ENCODE data around the gene MCMBP.
"Not testable (repeated sequence)": the region's sequence is repeated elsewhere in the genome, so short reads cannot be mapped to it uniquely, and the experiment has no call there.

The MCMBP gene, protein sequence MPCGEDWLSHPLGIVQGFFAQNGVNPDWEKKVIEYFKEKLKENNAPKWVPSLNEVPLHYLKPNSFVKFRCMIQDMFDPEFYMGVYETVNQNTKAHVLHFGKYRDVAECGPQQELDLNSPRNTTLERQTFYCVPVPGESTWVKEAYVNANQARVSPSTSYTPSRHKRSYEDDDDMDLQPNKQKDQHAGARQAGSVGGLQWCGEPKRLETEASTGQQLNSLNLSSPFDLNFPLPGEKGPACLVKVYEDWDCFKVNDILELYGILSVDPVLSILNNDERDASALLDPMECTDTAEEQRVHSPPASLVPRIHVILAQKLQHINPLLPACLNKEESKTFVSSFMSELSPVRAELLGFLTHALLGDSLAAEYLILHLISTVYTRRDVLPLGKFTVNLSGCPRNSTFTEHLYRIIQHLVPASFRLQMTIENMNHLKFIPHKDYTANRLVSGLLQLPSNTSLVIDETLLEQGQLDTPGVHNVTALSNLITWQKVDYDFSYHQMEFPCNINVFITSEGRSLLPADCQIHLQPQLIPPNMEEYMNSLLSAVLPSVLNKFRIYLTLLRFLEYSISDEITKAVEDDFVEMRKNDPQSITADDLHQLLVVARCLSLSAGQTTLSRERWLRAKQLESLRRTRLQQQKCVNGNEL

DNA sequence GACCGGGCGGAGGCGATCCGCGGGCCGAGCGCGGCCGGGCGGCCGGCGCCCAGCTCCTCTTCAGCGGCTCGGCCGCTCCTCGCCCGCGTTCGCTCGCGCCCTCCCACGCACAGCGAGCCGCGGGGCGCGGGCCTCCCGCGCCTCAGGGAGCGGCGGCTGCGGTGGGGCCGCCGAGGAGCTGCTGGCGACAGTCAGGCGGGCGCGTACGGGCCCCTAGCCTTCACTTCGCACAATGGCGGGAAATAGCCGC is at the start of gene MCMBP:
MCMBP (minus strand) TSS at position 234 of the 250 bp plus-strand sequence. CDS start 259 bp downstream, outside the sequence.
- DNase-seq (ENCODE audit: low read depth) = no peak

DNA sequence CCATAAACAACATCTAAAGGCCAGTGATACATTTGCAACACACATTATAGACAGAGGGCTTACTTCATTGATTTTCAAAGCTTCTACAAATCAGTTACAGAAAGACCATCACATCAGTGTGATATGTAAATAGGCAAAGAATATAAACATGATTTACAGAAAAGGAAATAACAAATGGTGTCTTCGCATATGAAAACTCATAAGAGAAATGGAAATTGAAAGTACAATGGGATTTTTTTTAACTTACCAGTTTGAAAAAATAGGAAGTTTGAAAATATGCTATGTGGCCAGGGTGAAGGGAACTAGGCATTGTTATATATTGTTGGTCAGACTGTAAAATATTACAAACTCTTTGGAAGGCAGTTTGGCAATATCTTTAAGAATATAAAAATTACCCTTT is 47.2 kb upstream of the MCMBP start:
- DNase-seq (ENCODE audit: low read depth) = no peak

DNA sequence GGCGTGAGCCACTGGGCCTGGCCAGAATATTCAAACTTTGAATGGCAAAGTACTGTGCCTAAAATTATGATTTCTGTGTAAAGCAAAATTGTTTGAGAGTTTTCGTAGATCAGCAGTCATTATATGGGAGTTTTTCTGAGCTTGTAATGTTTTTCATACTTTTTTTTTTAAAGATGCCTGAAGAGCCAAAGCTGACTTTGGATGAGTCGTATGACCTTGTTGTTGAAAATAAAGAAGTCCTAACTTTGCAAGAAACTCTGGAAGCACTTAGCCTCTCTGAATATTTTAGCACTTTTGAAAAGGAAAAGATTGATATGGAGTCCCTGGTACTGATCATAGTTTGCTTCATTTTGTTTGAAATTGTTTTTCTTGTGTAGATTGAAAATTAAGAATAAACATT is 46.6 kb upstream of the MCMBP start:
- no peak for DNase-seq (ENCODE audit: low read depth)

DNA sequence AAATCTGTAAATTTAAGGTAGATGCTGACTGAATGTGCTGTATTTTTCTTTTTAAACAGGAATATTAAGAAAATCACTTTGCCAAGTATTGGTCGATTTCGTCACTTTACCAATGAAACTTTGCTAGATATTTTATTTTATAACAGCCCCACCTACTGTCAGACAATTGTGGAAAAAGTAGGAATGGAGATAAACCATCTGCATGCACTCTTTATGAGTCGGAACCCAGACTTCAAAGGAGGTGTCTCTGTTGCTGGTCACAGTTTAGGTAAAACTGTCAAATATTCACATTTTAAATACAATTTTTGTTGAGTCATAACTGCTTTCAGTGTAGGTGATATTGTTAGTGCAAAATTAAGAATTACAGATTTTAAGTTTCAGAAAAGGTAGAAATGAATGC is 45.1 kb upstream of the MCMBP start:
- DNase-seq (ENCODE audit: low read depth) = no peak

DNA sequence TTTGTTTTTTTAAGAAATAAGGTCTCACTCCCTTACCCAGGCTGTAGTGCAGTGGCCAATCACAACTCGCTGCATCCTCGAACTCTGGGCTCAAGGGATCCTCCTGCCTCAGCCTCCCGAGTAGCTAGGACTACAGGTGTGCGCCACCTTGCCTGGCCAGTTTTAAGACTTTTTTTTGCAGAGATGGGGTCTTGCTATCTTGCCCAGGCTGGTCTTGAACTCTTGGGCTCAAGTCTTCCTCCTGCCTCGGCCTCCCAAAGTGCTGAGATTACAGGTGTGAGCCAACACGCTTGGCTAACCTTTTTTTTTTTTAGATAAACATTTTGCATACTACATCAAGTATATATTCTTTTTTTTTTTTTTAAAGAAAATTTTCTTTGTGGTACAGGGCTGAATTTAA is 38.0 kb upstream of the MCMBP start:
- DNase-seq (ENCODE audit: low read depth) = no peak

DNA sequence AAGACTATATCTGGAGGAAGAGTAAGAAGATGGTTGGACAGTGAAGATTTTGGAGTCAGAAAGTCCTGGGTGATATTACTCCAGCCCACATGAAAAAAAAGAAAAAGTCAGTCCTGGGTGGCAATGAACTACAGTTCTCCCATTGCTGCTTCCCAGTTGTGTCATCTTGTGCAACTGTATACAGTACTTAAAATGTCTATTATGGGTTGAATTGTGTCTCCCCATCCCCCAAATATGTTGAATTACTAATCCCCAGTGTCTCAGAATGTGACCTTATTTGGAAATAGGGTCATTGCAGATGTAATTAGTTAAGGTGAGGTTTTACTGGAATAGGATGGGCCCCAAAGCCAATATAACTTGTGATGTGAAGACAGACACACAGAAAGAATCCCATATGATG is 35.5 kb upstream of the MCMBP start:
- no peak for DNase-seq (ENCODE audit: low read depth)

DNA sequence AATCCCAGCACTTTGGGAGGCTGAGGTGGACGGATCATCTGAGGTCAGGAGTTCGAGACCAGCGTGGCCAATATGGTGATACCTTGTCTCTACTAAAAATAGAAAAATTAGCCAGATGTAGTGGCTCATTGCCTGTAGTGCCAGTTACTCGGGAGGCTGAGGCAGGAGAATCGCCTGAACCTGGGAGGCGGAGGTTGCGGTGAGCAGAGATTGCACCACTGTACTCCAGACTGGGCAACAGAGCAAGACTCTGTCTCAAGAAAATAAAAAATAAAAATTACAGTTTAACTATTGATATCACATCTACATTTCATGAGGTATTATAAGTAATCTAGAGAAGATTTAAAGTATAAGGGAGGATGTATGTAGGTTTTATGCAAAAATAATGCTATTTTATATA is 35.1 kb upstream of the MCMBP start:
- DNase-seq (ENCODE audit: low read depth) = not testable (repeated sequence)

DNA sequence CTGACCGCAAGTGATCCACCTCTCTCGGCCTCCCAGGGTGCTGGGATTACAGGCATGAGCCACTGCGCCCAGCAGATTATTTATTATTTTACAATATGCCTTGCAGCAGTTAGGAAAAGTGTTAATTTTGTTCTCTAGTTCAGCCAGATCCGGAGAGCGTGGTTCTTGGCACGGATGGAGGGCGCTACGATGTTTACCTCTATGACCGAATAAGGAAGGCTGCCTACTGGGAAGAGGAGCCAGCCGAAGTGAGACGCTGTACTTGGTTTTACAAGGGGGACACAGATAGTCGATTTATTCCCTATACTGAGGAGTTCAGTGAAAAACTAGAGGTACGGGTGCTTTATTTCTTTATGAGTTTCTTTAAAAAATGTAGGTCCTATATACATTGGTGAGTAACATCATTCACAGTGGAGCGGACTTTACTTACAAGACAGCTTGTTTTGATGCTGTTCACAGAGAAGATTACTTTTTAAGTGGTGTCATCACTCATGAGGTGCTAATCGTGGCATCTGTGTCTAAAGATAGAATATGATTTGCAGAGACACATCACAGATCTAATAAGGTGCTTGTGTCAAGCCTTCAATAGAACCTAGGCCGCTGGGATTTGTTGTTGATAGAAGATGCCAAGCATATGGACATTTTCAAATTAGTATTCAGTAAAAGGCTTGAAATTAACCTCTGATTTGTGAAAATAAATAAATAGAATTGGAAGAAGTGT is 31.5 kb upstream of the MCMBP start:
- no peak for DNase-seq (ENCODE audit: low read depth)

DNA sequence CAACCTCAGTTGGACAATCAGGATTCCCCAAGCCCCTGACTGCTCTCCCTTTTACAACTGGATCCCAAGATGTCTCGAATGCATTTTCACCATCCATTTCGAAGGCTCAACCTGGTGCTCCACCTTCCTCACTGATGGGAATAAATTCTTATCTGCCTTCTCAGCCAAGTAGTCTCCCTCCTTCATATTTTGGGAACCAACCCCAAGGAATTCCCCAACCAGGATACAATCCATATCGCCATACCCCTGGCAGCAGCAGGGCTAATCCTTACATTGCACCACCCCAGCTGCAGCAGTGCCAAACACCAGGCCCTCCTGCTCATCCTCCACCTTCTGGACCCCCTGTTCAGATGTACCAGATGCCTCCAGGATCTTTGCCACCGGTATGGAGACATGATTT is 25.9 kb upstream of the MCMBP start:
- no peak for DNase-seq (ENCODE audit: low read depth)

DNA sequence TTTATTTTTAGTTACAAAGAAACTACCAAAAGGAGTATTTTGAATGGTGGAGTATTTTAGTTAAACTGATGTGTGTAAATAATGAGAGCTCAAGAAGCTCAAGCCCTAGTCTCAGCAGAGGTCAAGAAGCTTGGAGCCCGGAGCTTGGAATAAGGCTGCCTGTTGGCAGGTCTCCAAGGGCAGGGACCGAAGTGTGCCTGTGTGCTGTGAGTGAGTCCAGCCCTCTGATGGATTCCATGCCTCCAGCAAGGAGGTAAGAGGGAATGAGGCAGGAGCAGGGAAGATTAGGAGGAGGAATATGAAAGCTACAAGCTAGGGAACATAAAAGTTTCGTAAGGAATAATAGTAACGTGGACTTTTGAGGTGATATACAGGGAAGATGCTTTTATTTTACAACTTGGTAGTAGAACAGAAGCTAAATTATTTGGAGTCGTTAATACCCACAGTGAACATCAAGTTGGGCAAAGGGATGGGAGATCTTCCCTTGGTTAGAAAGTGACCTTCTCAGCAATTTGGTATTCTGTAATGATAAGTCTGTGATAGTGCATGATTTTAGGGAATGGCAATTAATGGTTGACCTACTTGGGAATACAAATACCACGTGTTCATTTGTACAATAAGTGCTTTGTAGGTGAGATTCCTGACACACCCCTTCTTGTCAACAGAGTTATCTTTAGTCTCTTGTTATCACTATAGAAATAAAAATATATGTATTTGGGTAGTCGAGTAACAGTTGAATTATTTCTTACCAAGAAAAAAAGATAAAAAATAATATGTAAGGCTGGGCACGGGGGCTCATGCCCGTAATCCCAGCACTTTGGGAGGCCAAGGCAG is 24.5 kb upstream of the MCMBP start:
- DNase-seq (ENCODE audit: low read depth) = no peak

DNA sequence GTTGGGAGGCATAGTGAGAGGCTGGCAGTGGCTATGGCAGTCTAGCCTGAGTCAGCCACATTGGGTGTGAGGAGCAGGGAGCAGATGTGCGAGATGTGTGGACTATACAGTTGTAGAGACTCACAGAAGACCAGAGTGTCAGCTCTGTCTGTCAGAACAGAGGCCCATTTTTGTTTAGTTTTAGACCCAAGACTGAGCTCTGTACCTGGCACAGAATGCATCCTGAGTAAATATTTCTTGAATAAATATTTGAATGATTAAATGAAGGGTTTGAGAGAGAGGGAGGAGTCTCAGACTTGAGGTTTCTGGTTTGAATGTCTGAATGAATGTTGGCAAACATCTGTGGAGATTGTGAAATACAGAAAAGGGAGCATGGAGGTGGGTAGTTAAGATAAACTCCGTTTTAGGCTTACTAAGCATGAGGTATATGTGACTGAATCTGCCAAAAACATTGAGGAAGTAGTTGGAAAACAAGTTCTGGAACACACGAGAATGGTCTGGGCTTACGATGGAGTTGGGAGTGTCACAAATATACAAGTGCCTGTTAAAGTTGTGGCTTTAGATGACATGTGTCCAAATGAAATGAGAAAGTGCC is 23.5 kb upstream of the MCMBP start:
- no peak for DNase-seq (ENCODE audit: low read depth)

DNA sequence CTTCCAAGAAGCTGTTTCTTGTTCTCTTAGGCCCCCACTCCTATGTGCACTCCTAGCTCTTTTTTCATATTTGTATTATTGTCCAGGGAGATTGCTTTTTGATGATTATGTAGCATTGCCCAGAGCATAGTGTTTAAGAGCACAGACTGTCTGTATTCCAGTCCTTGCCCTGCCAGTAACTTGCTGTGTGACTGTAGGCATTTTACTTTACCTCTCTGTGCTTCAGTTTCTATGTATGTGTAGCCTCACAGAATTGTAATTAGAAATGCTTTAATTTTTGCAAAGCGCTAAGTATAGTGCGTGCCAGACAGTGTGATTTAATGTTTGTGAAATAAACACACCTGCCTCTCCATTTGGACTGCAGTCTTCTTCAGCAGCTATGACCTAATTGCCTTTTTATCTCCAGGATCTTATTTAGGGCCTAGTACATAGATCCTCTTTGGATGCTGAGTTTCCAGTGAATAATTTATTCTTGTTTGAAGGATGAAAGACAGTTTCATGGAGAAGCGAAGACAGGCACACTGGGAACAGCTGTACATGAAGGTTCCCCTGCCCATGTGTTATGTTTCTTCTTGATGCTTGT is 21.3 kb upstream of the MCMBP start:
- DNase-seq (ENCODE audit: low read depth) = no peak

DNA sequence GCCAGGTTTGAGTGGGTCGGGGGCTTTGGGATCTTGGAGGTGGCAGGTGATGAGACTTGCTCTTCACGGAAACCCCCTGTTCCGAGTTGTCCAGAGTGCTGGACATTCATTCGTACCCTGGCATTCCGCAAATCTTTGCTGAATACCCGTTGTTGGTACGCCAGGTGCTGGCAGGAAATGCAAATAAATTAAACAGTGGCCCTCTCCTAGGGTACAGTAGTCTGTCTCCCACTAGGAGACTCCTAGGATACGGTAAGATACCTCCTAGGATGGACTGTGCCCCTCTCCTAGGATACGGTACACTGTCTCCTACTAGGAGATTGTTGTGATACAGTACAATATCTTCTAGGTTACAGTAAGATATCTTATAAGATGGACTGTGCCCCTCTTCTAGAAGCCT is 20.4 kb upstream of the MCMBP start:
- no peak for DNase-seq (ENCODE audit: low read depth)

DNA sequence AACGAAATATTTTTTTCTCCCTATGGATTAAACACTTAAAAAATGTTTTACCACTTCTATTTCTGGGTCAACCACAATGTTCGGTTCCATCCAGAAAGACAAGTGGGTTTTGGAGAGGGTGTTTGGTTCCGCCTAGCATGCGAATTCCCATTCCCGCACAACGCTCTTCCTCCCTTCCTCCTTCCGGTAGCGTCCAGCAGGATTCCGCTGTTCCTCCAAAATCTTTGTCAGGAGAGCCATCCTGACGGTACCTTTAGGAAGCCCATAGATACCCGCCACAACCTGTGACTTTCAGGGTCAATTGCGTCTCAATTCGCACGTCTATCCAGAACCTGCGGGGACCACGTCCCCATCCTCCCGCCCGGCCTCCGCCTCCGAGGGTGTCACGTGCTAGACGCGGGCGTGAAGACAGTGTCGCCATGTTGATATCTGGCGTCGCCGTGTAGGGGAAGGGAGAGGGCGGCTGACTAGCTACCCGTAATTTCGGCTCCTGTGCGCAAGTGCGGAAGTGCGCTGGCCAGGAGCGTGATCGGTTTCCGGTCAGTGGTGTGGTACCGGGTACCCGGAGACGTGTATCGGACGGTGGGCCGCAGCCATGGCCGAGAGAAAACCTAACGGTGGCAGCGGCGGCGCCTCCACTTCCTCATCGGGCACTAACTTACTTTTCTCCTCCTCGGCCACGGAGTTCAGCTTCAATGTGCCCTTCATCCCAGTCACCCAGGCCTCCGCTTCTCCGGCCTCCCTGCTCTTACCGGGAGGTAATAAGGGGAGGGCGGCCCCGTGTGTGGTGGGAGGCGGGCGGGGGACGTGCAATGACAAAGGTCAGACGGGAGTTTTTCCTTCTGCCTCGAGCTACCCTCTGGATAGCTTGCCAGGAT is 19.8 kb upstream of the MCMBP start, which contains the start of gene SEC23IP:
SEC23IP (plus strand) TSS at position 543 of the 878 bp plus-strand sequence; CDS start at position 596, 53 bp downstream.
- peak; percentile 84 for DNase-seq (ENCODE audit: low read depth)

DNA sequence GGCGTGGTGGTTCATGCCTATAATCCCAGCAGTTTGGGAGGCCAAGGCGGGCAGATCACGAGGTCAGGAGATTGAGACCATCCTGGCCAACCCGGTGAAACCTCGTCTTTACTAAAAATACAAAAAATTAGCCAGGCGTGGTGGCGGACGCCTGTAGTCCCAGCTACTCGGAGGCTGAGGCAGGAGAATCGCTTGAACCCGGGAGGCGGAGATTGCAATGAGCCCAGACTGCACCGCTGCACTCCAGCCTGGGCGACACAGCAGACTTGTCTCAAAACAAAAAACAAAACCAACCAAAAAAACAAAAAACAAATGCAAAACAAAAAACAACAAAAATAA is 19.2 kb upstream of the MCMBP start:
- DNase-seq (ENCODE audit: low read depth) = not testable (repeated sequence)

DNA sequence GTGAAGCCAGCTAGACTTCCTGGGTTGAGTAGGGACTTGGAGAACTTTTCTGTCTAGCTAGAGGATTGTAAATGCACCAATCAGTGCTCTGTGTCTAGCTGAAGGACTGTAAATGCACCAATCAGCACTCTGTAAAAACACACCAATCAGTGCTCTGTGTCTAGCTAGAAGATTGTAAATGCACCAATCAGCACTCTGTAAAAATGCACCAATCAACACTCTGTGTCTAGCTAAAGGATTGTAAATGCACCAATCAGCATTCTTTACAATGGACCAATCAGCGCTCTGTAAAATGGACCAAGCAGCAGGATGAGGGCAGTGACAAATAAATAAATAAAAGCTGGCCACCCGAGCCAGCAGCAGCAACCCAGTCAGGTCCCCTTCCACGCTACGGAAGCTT is 17.7 kb upstream of the MCMBP start:
- DNase-seq (ENCODE audit: low read depth) = not testable (repeated sequence)

DNA sequence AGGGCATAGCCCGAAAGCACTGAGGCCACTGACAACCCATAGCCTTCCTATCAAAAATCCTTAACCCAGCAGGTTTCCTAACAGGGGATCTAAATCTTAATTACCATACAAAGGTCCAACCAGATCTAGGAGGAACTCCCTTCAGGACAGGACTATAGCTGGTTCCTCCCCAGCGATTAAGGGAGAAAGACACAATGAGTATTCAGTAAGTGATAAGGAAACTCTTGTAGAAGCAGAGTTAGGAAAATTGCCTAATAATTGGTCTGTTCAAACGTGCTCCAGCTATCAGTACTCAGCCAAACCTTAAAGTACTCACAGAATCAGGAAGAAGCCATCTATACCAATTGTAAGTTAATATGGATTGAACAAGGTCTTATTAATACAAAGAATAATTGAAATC is 16.6 kb upstream of the MCMBP start:
- DNase-seq (ENCODE audit: low read depth) = not testable (repeated sequence)

DNA sequence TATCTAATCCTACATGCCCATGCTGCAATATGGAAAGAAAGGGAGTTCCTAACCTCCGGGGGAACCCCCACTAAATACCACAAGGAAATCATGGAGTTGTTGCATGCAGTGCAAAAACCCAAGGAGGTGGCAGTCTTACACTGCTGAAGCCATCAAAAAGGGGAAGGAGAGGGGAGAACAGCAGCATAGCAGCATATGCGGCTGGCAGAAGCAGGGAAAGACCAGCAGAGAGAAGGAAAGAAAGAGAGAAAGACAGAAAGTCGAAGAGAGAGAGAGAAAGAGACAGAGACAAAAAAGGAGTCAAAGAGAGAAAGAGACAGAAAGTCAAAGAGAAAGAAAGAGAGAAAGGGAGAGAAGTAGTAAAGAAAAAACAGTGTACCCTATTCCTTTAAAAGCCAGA is 16.1 kb upstream of the MCMBP start:
- DNase-seq (ENCODE audit: low read depth) = not testable (repeated sequence)

DNA sequence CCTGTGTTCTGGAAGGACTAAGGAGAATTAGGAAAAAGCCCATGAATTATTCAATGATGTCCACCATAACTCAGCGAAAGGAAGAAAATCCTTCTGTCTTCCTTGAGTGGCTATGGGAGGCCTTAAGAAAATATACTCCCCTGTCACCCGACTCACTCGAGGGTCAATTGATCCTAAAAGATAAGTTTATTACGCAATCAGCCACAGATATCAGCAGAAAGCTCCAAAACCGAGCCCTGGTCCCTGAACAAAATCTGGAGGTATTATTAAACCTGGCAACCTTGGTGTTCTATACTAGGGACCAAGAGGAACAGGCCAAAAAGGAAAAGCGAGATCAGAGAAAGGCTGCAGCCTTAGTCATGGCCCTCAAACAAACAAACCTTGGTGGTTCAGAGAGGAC is 13.4 kb upstream of the MCMBP start:
- DNase-seq (ENCODE audit: low read depth) = not testable (repeated sequence)

DNA sequence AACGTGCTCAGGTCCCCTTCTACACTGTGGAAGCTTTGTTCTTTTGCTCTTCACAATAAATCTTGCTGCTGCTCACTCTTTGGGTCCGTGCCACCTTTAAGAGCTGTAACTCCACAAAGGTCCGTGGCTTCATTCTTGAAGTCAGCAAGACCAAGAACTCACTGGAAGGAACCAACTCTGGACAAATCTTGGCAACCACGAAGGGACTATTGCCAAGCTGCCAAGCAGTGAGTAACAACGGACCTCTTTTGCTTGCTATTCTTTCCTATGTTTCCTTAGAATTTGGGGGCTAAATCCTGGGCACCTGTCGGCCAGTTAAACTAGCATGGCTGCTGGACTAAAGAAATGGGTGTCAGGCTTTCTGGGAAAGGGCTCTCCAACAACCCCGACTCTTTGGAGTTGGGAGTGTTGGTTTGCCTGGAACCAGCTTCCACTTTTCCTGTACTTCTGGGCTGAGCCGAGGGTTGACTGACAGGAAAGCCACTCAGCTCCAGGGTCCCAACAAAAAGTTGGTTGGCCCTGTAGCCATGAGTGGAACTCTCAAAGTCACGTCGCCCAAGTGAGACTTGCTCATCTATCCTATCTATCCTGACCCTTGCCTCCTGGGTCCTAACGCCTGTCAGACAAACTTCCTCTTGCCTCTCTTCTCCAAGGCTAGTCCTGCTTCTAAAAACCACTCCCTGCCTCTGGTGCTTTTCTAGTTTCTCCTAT is 11.4 kb upstream of the MCMBP start:
- not testable (repeated sequence) for DNase-seq (ENCODE audit: low read depth)

Measured in activated T-helper 1 cell treated with Interleukin-2 at 50 U/mL for 16 hours (primary cell).